Measurements from ENCODE around the gene BAIAP3.

BAIAP3 gene

GRCh38 chr16:1395444-1396031, 62.1 kb downstream of the BAIAP3 start:
- Histone ChIP-seq H3K9me3 (ENCODE audit: low read depth, low read length) (no peaks in the 10 kb centered on the region), H3K4me3 (no peak overlapping the region), H3K36me3 (ENCODE audit: insufficient read depth, low read length) (no peaks in the 10 kb centered on the region), H3K9ac (ENCODE audit: insufficient read length) (no peak overlapping the region), H3K27ac (no peak overlapping the region)
- TF ChIP-seq POLR2AphosphoS5 (IDR thresholded peaks at IDR 0.05; ENCODE audit: borderline replicate concordance, low read depth, low read length) (no peak), EZH2 (IDR thresholded peaks at IDR 0.05) (no peak), FOXP2 (optimal IDR thresholded peaks at IDR 0.05; ENCODE audit: control extremely low read depth, extremely low read length, insufficient read depth) (no peak)
- no peak for DNase-seq (ENCODE audit: low read depth, low spot score)

GRCh38 chr16:1397779-1398178, 64.3 kb downstream of the BAIAP3 start:
- Histone ChIP-seq H3K4me3 (no peak overlapping the region), H3K9me3 (ENCODE audit: low read depth, low read length) (no peaks in the 10 kb centered on the region), H3K27ac (no peak overlapping the region), H3K36me3 (ENCODE audit: insufficient read depth, low read length) (no peaks in the 10 kb centered on the region), H3K9ac (ENCODE audit: insufficient read length) (no peak overlapping the region)
- no peak for DNase-seq (ENCODE audit: low read depth, low spot score)
- TF ChIP-seq POLR2AphosphoS5 (IDR thresholded peaks at IDR 0.05; ENCODE audit: borderline replicate concordance, low read depth, low read length) (no peak), FOXP2 (optimal IDR thresholded peaks at IDR 0.05; ENCODE audit: control extremely low read depth, extremely low read length, insufficient read depth) (no peak), EZH2 (IDR thresholded peaks at IDR 0.05) (no peak)

GRCh38 chr16:1398351-1398750, 64.9 kb downstream of the BAIAP3 start:
- Histone ChIP-seq H3K9ac (ENCODE audit: insufficient read length) (no peak overlapping the region), H3K4me3 (no peak overlapping the region), H3K9me3 (ENCODE audit: low read depth, low read length) (no peaks in the 10 kb centered on the region), H3K36me3 (ENCODE audit: insufficient read depth, low read length) (no peaks in the 10 kb centered on the region), H3K27ac (no peak overlapping the region)
- TF ChIP-seq EZH2 (IDR thresholded peaks at IDR 0.05) (no peak), FOXP2 (optimal IDR thresholded peaks at IDR 0.05; ENCODE audit: control extremely low read depth, extremely low read length, insufficient read depth) (no peak), POLR2AphosphoS5 (IDR thresholded peaks at IDR 0.05; ENCODE audit: borderline replicate concordance, low read depth, low read length) (no peak)
- no peak for DNase-seq (ENCODE audit: low read depth, low spot score)

All from SK-N-MC (cell line).